GM21737 (cell line): Measurements from ENCODE around the gene ATP6AP1.

Experiments
- ATAC-seq: cut with Tn5 transposase; IDR thresholded peaks from one replicate; pipeline ENCODE4 v1.9.1; 2021; ENCODE audit warnings: mild to moderate bottlenecking, moderate library complexity; ENCODE audit not compliant: unreplicated experiment

ATP6AP1 gene

DNA sequence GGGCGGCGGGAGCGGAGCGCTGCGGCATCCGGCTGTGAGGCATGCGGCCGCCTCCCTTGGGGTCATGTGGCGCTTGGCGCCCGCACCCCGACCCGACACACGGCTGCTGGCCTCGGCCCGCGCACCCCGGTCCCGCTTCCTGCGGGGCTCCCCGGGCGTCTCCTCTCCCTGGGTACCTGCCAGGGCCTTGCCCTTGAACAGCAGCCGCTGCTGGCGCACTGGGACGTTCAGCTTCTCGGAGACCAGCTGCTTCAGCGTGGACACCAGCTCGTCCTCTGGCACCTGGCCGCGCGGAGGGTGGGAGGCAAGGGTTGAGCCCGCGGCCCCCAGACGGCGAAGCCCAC lies 57.5 kb downstream of the ATP6AP1 start:
- no peak for ATAC-seq
